ENCODE data around the gene PWP2. TPM values are rescaled to one million over a fixed set of nuclear protein-coding genes. Genes with fewer than 3 reads are reported as not detected.

The PWP2 gene
- total and polyA plus RNA-seq, 4 donors, result 3.8 to 18.2 (median 9.5) TPM; not detected in 1

- H3K36me3 ChIP-seq (ENCODE audit: control insufficient read depth in 1 of 2, insufficient read depth in 2 of 2, low read length in 1 of 2), result peaks cover 0 to 1% of the 10 kb centered on the region in 2 donors
- no peaks in the 10 kb centered on the region for H3K4me1 ChIP-seq (ENCODE audit: control insufficient read depth in 1 of 2, insufficient read depth in 2 of 2, low read length in 2 of 2)
- no peak overlapping the region for H3K4me3 ChIP-seq (ENCODE audit: low read length in 2 of 2)
- DNase-seq (no peak), ATAC-seq (ENCODE audit: low FRiP score) (no peak)
- intact Hi-C loops (cut with DNase I), result no loop called here
- no peaks in the 10 kb centered on the region for H3K9me3 ChIP-seq (ENCODE audit: control insufficient read depth, low read length)
- H3K27me3 ChIP-seq (ENCODE audit: control insufficient read depth in 1 of 2, insufficient read depth in 2 of 2, low read length in 1 of 2), result no peaks in the 10 kb centered on the region
- H3K27ac ChIP-seq (ENCODE audit: low read depth in 1 of 2, low read length in 2 of 2), result no peak overlapping the region
- 90 to 92% methylated on average over 9 of the region's 9 CpGs for WGBS, 2 donors
Observed at GRCh38 chr21:44065428-44065827, 41.8 kb upstream of the PWP2 start.

GRCh38 chr21:44066116-44066515, 41.1 kb upstream of the PWP2 start:
- no peak overlapping the region for H3K4me3 ChIP-seq (ENCODE audit: low read length in 2 of 2)
- intact Hi-C loops (cut with DNase I), result no loop called here
- WGBS, 2 donors, result 87 to 94% methylated on average over 10 of the region's 10 CpGs
- H3K4me1 ChIP-seq (ENCODE audit: control insufficient read depth in 1 of 2, insufficient read depth in 2 of 2, low read length in 2 of 2), result no peaks in the 10 kb centered on the region
- ATAC-seq (ENCODE audit: low FRiP score) (no peak), DNase-seq (no peak)
- no peak overlapping the region for H3K27ac ChIP-seq (ENCODE audit: low read depth in 1 of 2, low read length in 2 of 2)
- H3K36me3 ChIP-seq (ENCODE audit: control insufficient read depth in 1 of 2, insufficient read depth in 2 of 2, low read length in 1 of 2), result peaks cover 0 to 1% of the 10 kb centered on the region in 2 donors
- H3K27me3 ChIP-seq (ENCODE audit: control insufficient read depth in 1 of 2, insufficient read depth in 2 of 2, low read length in 1 of 2), result no peaks in the 10 kb centered on the region
- no peaks in the 10 kb centered on the region for H3K9me3 ChIP-seq (ENCODE audit: control insufficient read depth, low read length)

- Histone ChIP-seq H3K27me3 (ENCODE audit: control insufficient read depth in 1 of 2, insufficient read depth in 2 of 2, low read length in 1 of 2) (no peaks in the 10 kb centered on the region), H3K4me1 (ENCODE audit: control insufficient read depth in 1 of 2, insufficient read depth in 2 of 2, low read length in 2 of 2) (no peaks in the 10 kb centered on the region), H3K4me3 (ENCODE audit: low read length in 2 of 2) (no peak overlapping the region), H3K36me3 (ENCODE audit: control insufficient read depth in 1 of 2, insufficient read depth in 2 of 2, low read length in 1 of 2) (peaks cover 0 to 1% of the 10 kb centered on the region in 2 donors), H3K27ac (ENCODE audit: low read depth in 1 of 2, low read length in 2 of 2) (no peak overlapping the region), H3K9me3 (ENCODE audit: control insufficient read depth, low read length) (no peaks in the 10 kb centered on the region)
- DNase-seq (no peak), ATAC-seq (ENCODE audit: low FRiP score) (no peak)
- 74 to 76% methylated on average over 15 of the region's 15 CpGs for WGBS, 2 donors
- intact Hi-C loops (cut with DNase I), result no loop called here
Observed at GRCh38 chr21:44067011-44067839, 40.0 kb upstream of the PWP2 start.

GRCh38 chr21:44070391-44070790, 36.8 kb upstream of the PWP2 start:
- ATAC-seq (ENCODE audit: low FRiP score) (no peak), DNase-seq (no peak)
- intact Hi-C loops (cut with DNase I), result no loop called here
- Histone ChIP-seq H3K27me3 (ENCODE audit: control insufficient read depth in 1 of 2, insufficient read depth in 2 of 2, low read length in 1 of 2) (no peaks in the 10 kb centered on the region), H3K4me1 (ENCODE audit: control insufficient read depth in 1 of 2, insufficient read depth in 2 of 2, low read length in 2 of 2) (no peaks in the 10 kb centered on the region), H3K9me3 (ENCODE audit: control insufficient read depth, low read length) (no peaks in the 10 kb centered on the region), H3K36me3 (ENCODE audit: control insufficient read depth in 1 of 2, insufficient read depth in 2 of 2, low read length in 1 of 2) (no peaks in the 10 kb centered on the region), H3K27ac (ENCODE audit: low read depth in 1 of 2, low read length in 2 of 2) (no peak overlapping the region), H3K4me3 (ENCODE audit: low read length in 2 of 2) (no peak overlapping the region)
- WGBS, 2 donors, result 95 to 96% methylated on average over 7 of the region's 7 CpGs

- no peaks in the 10 kb centered on the region for H3K27me3 ChIP-seq (ENCODE audit: control insufficient read depth in 1 of 2, insufficient read depth in 2 of 2, low read length in 1 of 2)
- DNase-seq, result no peak
- H3K27ac ChIP-seq (ENCODE audit: low read depth in 1 of 2, low read length in 2 of 2), result no peak overlapping the region
- H3K4me1 ChIP-seq (ENCODE audit: control insufficient read depth in 1 of 2, insufficient read depth in 2 of 2, low read length in 2 of 2), result no peaks in the 10 kb centered on the region
- H3K36me3 ChIP-seq (ENCODE audit: control insufficient read depth in 1 of 2, insufficient read depth in 2 of 2, low read length in 1 of 2), result no peaks in the 10 kb centered on the region
- no peaks in the 10 kb centered on the region for H3K9me3 ChIP-seq (ENCODE audit: control insufficient read depth, low read length)
- H3K4me3 ChIP-seq (ENCODE audit: low read length in 2 of 2), result no peak overlapping the region
- no peak for ATAC-seq (ENCODE audit: low FRiP score)
- WGBS, 2 donors, result 82 to 89% methylated on average over 15 of the region's 15 CpGs
- intact Hi-C loops (cut with DNase I), result no loop called here
Observed at GRCh38 chr21:44071359-44072104, 35.7 kb upstream of the PWP2 start.

- ATAC-seq (ENCODE audit: low FRiP score), result no peak
- H3K27me3 ChIP-seq (ENCODE audit: control insufficient read depth in 1 of 2, insufficient read depth in 2 of 2, low read length in 1 of 2), result no peaks in the 10 kb centered on the region
- no peak for DNase-seq
- no peak overlapping the region for H3K4me3 ChIP-seq (ENCODE audit: low read length in 2 of 2)
- WGBS, 2 donors, result 93 to 95% methylated on average over 15 of the region's 15 CpGs
- no peaks in the 10 kb centered on the region for H3K4me1 ChIP-seq (ENCODE audit: control insufficient read depth in 1 of 2, insufficient read depth in 2 of 2, low read length in 2 of 2)
- no peaks in the 10 kb centered on the region for H3K36me3 ChIP-seq (ENCODE audit: control insufficient read depth in 1 of 2, insufficient read depth in 2 of 2, low read length in 1 of 2)
- no peak overlapping the region for H3K27ac ChIP-seq (ENCODE audit: low read depth in 1 of 2, low read length in 2 of 2)
- no peaks in the 10 kb centered on the region for H3K9me3 ChIP-seq (ENCODE audit: control insufficient read depth, low read length)
- intact Hi-C loops (cut with DNase I), result no loop called here
Observed at GRCh38 chr21:44072111-44072510, 35.1 kb upstream of the PWP2 start.

- ATAC-seq (ENCODE audit: low FRiP score) (no peak), DNase-seq (no peak)
- Histone ChIP-seq H3K4me3 (ENCODE audit: low read length in 2 of 2) (no peak overlapping the region), H3K9me3 (ENCODE audit: control insufficient read depth, low read length) (no peaks in the 10 kb centered on the region), H3K27ac (ENCODE audit: low read depth in 1 of 2, low read length in 2 of 2) (no peak overlapping the region), H3K27me3 (ENCODE audit: control insufficient read depth in 1 of 2, insufficient read depth in 2 of 2, low read length in 1 of 2) (no peaks in the 10 kb centered on the region), H3K36me3 (ENCODE audit: control insufficient read depth in 1 of 2, insufficient read depth in 2 of 2, low read length in 1 of 2) (peaks cover 0 to 3% of the 10 kb centered on the region in 2 donors), H3K4me1 (ENCODE audit: control insufficient read depth in 1 of 2, insufficient read depth in 2 of 2, low read length in 2 of 2) (no peaks in the 10 kb centered on the region)
- WGBS, 2 donors, result 91 to 95% methylated on average over 11 of the region's 11 CpGs
- intact Hi-C loops (cut with DNase I), result no loop called here
Observed at GRCh38 chr21:44074315-44074958, 32.8 kb upstream of the PWP2 start.

- no peaks in the 10 kb centered on the region for H3K4me1 ChIP-seq (ENCODE audit: control insufficient read depth in 1 of 2, insufficient read depth in 2 of 2, low read length in 2 of 2)
- intact Hi-C loops (cut with DNase I), result no loop called here
- no peak overlapping the region for H3K27ac ChIP-seq (ENCODE audit: low read depth in 1 of 2, low read length in 2 of 2)
- ATAC-seq (ENCODE audit: low FRiP score) (no peak), DNase-seq (no peak)
- peaks cover 2 to 5% of the 10 kb centered on the region in 2 donors for H3K36me3 ChIP-seq (ENCODE audit: control insufficient read depth in 1 of 2, insufficient read depth in 2 of 2, low read length in 1 of 2)
- H3K9me3 ChIP-seq (ENCODE audit: control insufficient read depth, low read length), result no peaks in the 10 kb centered on the region
- no peaks in the 10 kb centered on the region for H3K27me3 ChIP-seq (ENCODE audit: control insufficient read depth in 1 of 2, insufficient read depth in 2 of 2, low read length in 1 of 2)
- 89 to 92% methylated on average over 5 of the region's 5 CpGs for WGBS, 2 donors
- H3K4me3 ChIP-seq (ENCODE audit: low read length in 2 of 2), result no peak overlapping the region
Observed at GRCh38 chr21:44076316-44076715, 30.9 kb upstream of the PWP2 start.
